ENCODE results near the gene RRAD.
"Not testable (repeated sequence)": the region's sequence is repeated elsewhere in the genome, so short reads cannot be mapped to it uniquely, and the experiment has no call there.

The RRAD gene

DNA sequence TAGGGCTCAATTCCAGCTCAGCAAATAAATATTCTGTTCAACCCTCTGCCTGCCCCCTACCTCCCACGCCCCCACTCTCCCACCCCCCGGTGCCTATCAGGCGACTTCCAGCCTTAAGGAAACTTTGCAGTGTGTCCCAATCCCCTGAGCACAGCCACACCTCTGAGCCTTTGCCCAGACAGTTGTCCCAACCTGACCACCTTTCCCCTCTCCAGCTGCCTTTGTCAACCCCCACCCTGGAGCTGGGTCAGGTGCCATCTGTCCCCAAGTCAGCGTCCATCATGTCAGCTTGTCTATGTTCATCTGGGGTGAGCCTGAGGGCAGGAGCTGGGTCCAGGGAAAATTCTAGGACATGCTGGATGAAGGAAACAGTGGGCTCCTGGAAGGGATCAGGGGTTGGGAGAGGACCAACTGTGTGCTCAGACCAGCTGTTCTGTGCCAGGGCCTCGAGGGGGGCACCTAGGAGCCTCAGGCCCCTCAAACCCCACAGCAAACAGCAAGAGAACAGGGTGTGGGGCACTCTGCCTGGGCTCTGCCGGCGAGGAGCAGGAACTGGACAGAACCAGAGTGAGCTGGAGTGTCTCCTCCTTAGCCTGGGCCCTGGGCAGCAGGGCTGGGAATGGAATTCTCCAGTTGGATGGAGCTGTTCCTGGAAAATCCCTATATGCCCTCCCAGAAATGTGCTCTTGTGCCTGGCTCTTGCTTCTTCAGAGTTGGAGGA lies 24.5 kb downstream of the RRAD start:
- DNase-seq (ENCODE audit: low read depth, low spot score), result no peak

- DNase-seq (ENCODE audit: low read depth, low spot score), result no peak
Observed at GRCh38 chr16:66899945-66900710, 25.2 kb downstream of the RRAD start.

GRCh38 chr16:66899310-66899944 lies 25.9 kb downstream of the RRAD start:
- DNase-seq (ENCODE audit: low read depth, low spot score), result no peak

GRCh38 chr16:66898933-66899309 lies 26.4 kb downstream of the RRAD start:
- DNase-seq (ENCODE audit: low read depth, low spot score), result no peak

DNA sequence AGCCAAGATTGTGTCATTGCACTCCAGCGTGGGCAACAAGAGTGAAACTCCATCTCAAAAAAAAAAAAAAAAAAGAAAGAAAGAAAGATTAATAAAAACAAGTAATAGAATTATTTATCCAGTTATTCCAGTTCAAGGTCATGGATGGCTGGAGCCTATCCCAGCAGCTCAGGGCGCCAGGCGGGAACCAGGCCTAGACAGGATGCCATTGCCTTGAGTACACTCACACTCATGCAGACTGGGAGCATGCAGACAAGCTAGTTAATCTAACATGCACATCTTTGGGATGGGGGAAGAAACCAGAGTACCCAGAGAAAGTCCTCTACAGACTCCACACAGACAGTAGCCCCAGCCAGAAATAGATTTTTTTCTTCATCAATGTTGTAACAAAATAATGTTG lies 27.1 kb downstream of the RRAD start:
- DNase-seq (ENCODE audit: low read depth, low spot score), result no peak

DNA sequence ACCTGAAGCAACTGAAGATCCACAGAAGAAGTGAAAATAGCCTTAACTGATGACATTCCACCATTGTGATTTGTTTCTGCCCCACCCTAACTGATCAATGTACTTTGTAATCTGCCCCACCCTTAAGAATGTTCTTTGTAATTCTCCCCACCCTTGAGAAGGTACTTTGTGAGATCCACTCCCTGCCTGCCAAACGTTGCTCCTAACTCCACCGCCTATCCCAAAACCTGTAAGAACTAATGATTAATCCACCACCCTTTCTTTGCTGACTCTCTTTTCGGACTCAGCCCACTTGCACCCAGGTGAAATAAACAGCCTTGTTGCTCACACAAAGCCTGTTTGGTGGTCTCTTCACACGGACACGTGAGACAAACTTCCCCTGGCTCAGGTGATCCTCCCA lies 28.7 kb downstream of the RRAD start:
- not testable (repeated sequence) for DNase-seq (ENCODE audit: low read depth, low spot score)

GRCh38 chr16:66895999-66896398 lies 29.3 kb downstream of the RRAD start:
- DNase-seq (ENCODE audit: low read depth, low spot score), result no peak

DNA sequence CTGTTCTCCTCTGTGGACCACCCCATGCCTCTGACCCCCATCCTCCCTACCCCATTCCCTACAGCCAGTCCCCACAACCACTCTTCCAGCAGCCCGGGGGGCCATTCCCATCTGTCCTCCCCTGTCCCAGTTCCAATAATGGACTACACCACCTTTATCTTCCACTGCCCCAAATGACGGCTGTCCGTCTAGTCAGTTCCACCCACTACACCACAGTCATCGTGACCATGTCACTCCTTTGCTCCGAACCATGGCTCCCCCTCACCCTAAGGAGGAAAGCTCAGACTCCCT lies 29.7 kb downstream of the RRAD start:
- no peak for DNase-seq (ENCODE audit: low read depth, low spot score)

DNA sequence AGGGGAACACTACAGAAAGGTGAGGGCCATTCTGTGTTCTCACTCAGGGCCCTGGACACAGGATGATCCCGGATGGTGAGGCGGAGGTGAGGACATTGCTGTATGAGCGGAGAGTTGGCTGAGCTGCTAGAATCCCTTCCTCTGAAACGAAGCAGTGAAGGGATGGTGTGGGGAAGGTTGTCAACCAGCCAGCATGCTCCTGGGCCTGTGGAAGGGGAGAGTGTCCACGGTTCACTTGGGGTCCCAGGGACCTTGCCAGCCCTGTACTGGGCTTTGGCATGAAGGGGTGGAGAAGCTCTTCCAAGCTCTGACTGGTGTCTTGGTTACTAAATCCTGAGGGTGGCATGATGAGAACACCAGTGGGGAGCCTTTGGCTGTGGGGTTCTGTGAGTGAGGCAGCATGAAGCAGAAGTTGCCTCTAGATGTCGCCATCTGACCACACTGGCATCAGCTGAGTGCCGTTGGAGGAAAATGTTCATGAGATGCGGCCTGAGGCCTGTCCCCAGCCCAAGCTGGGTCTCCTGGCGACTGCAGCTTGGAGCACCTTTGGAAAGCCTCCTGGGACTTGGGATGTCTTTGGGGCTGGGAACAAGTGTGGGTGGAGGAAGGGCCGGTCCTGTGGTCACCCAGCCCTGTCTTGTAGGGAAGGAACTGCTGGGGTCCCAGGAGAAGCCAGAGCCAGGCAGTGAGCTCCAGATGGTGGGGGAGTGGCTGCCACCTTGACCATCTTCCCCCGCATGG lies 30.2 kb downstream of the RRAD start:
- no peak for DNase-seq (ENCODE audit: low read depth, low spot score)

DNA sequence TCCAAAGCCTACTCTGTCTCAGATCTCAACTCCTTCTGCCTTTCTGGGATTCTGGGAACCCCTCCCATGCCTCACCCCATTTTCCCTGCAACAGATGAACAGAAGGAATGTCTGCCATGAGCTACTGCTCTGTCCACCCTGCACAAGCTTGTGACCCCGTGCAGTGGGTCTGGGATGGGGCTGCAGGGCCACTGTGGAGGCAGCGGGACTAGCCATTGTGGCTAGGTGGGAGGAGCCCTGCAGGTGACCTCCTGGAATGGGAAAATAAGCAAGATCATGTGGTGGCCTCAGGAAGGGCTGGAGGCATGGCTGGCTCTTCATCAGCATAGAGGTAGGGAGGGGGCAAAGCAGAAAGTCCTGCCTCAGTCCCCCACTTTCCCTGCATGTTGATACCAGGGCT lies 31.3 kb downstream of the RRAD start:
- no peak for DNase-seq (ENCODE audit: low read depth, low spot score)

- no peak for DNase-seq (ENCODE audit: low read depth, low spot score)
Observed at GRCh38 chr16:66891797-66892196, 33.5 kb downstream of the RRAD start.

GRCh38 chr16:66891360-66891759 lies 34.0 kb downstream of the RRAD start:
- DNase-seq (ENCODE audit: low read depth, low spot score), result no peak

- DNase-seq (ENCODE audit: low read depth, low spot score), result no peak
Observed at GRCh38 chr16:66890799-66891198, 34.5 kb downstream of the RRAD start.

- DNase-seq (ENCODE audit: low read depth, low spot score), result no peak
Observed at GRCh38 chr16:66889622-66890021, 35.7 kb downstream of the RRAD start.

GRCh38 chr16:66888647-66889615 lies 36.4 kb downstream of the RRAD start:
- DNase-seq (ENCODE audit: low read depth, low spot score), result no peak

DNA sequence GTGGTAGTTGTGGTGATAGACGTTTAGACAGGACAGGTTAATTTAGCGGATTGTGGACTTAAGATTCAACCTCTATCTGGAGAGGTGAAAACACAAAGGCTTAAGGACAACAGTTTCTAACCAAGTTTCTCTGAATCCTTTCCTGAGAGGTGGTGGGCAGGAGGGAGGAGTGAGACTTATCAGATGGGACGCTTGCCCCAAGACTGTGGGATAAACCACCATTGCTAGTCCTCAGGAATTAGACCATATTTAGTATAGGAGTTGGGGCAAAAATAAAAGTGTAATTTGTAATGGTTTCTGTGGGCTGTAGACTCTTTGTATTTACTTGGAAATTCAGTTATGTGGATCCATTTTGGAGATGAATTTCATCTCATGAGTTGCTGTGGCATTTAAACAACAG lies 38.4 kb downstream of the RRAD start:
- no peak for DNase-seq (ENCODE audit: low read depth, low spot score)

GRCh38 chr16:66886321-66886720 lies 39.0 kb downstream of the RRAD start:
- no peak for DNase-seq (ENCODE audit: low read depth, low spot score)

DNA sequence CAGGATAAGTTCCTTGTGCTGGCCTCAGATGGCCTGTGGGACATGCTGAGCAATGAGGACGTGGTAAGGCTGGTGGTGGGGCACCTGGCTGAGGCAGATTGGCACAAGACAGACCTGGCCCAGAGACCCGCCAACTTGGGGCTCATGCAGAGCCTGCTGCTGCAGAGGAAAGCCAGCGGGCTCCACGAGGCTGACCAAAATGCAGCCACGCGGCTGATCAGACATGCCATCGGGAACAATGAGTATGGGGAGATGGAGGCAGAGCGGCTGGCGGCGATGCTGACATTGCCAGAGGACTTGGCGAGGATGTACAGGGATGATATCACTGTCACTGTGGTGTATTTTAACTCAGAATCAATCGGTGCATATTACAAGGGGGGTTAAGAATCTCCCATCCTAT lies 39.8 kb downstream of the RRAD start:
- no peak for DNase-seq (ENCODE audit: low read depth, low spot score)

DNA sequence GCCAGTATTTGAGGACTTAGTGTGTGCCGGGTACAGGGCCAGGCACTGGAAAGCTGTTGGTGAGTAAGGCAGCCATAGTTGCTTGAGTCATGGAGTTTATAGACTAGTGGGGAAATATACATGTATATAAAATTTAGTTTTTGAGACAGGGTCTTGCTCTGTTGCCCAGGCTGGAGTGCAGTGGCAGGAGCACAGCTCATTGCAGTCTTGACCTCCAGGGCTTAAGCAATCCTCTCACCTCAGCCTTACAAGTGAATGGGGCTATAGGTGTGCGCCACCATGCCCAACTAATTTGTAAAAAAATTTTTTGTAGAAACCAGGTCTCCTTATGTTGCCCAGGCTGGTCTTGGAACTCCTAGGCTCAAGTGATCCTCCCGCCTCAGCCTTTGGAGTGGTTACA lies 42.6 kb downstream of the RRAD start:
- DNase-seq (ENCODE audit: low read depth, low spot score), result no peak

DNA sequence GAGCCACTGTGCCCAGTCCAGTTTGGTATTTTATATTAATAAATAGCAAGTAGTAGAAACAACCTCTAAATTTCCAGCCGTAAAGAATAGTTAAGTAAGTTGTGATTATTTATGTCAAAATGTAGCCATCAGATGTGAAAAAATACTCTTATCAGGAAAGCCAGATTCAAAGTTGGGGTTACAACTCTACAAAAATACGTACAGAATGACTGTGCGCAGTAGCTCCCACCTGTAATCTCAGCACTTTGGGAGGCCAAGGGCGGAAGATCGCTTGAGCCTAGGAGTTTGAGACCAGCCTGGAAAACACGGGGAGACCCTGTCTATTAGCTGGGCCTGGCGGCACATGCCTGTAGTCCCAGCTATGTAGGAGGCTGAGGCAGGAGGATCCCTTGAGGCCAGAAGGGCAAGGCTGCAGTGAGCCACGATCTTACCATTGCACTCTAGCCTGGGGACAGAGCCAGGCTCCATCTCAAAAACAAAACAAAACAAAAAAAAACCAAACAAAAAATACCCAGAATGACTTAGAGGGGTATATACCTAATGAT lies 43.3 kb downstream of the RRAD start:
- DNase-seq (ENCODE audit: low read depth, low spot score), result no peak

- no peak for DNase-seq (ENCODE audit: low read depth, low spot score)
Observed at GRCh38 chr16:66881560-66881959, 43.8 kb downstream of the RRAD start.

Data from activated CD4-positive, CD25-positive, alpha-beta regulatory T cell treated with anti-CD3 and anti-CD28 coated beads, Interleukin-2, amount 50 U/mL, for 16 hours (primary cell).